NCI-H187 treated with DMSO at 0.1 percent for 48 hours (cell line): Measurements from ENCODE around the gene CCDC9.
"Not testable (repeated sequence)": the region's sequence is repeated elsewhere in the genome, so short reads cannot be mapped to it uniquely, and the experiment has no call there.

Source experiments
- DNase-seq: peaks from one replicate; lab custom pipeline; 2025; lab: John Stamatoyannopoulos, UW

The CCDC9 gene

DNA sequence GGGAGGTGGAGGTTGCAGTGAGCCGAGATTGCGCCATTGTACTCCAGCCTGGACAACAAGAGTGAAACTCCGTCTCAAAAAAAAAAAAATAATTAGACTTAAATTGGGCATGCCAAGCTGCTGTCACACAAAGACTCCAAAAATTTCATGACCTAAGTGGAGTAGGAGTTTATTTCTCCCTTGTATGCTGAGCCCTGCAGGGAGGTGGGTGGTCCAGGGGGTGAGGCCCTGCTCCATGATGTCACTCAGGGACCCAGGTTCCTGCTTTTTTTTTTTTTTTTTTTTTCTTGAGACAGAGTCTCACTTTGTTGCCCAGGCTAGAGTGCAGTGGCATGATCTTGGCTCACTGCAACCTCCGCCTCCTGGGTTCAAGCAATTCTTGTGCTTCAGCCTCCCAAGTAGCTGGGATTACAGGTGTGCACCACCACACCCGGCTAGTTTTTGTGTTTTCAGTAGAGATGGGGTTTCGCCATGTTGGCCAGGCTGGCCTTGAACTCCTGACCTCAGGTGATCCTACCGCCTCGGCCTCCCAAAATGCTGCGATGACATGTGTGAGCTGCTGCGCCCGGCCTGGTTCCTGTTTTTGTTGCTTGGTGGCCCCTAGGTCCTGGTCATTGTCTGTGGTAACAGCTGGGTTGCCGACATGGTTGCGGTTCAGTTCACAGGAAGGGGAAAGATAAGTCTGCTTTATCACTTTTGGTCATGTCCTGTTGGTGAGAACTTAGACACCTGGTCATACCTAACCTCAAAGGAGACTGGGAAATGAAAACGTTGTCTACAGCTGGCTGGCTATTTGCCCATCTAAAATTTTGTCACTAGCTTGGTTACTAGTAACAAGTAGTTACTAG lies 5.8 kb downstream of the CCDC9 start:
- not testable (repeated sequence) for DNase-seq

DNA sequence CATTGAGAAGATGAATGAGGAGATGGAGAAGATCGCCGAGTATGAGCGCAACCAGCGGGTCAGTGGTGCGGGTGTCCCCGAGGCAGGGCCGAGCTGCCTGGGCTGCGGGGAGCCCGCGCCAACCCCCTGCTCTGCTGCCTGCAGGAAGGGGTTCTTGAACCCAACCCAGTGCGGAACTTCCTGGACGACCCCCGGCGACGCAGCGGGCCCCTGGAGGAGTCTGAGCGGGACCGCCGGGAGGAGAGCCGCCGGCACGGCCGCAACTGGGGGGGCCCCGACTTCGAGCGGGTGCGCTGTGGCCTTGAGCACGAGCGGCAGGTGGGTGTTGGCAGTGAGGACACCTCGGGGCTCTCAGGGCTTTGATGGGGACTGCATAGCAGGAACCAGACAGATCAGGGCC lies 8.3 kb downstream of the CCDC9 start:
- no peak for DNase-seq

DNA sequence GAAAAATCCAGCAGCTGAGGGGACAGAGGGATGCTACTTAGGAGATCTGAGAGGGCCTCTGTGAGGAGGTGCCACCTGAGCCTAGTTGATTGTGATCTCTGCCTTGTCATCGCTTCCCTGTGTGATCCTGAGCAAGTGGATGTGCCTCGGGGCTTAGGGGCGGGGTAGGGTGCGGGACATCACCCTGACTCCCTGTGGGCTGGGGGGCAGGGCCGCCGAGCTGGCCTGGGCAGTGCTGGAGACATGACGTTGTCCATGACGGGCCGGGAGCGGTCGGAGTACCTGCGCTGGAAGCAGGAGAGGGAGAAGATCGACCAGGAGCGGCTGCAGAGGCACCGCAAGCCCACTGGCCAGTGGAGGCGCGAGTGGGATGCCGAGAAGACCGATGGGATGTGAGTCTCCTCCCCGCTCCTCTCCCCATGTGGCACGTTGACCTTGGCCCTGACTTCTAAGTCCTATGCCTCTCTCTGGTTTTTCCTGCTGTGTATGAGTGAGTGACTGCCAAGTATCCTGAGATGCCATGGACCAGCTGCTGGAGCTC lies 10.1 kb downstream of the CCDC9 start:
- no peak for DNase-seq

DNA sequence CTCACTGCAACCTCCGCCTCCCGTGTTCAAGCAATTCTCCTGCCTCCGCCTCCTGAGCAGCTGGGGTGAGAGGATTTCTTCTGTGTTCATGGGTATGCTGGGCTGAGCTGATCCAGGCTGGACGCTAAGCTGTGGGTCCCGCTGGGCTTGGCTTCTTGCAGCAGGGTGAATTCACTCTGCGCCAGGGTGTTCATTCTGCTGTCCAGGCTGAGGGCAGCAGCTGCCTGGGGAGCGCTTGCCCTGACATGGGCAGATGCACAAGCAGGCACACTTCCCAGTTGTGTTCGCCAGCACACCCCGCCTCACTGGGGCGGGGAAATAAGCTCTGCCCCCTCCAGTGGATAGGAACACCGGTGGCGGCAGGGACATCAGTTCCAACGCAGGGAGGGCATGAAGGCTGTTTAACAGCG lies 11.0 kb downstream of the CCDC9 start:
- DNase-seq, result no peak

DNA sequence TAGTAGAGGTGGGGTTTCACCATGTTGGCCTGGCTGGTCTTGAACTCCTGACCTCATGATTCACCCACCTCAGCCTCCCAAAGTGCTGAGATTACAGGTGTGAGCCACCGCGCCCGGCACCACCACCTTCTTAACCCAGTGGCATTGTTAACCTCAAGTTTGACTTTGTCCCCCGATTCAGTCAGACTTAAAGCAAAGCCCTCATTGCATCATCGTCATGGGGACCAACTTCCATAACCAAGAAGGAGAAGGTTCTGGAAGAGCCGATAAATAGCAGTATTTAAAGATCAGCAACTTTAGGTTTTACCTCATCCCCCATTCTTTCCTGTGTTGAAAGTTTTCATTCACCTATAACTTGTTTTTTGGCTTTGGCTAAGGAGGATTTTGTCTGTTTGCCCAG lies 11.7 kb downstream of the CCDC9 start:
- DNase-seq, result no peak

DNA sequence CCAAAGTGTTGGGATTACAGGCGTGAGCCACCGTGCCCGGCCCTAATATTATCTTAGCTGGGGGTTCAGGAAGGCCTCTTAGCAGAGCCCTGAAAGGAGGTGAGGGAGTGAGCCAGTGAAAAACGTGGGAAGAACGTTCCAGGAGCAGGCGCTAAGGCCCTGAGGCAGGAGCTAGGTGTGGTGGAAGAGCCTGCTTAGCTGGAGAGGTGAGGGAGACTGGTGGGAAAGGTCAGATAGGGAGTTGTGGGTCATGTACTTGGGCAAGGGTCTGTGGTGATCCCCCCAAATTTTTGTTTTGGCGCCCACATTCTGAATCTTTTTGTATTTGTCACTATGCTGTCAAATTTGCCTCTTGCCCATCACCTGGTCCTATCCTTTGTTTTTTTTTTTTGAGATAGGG lies 13.3 kb downstream of the CCDC9 start:
- DNase-seq, result no peak

DNA sequence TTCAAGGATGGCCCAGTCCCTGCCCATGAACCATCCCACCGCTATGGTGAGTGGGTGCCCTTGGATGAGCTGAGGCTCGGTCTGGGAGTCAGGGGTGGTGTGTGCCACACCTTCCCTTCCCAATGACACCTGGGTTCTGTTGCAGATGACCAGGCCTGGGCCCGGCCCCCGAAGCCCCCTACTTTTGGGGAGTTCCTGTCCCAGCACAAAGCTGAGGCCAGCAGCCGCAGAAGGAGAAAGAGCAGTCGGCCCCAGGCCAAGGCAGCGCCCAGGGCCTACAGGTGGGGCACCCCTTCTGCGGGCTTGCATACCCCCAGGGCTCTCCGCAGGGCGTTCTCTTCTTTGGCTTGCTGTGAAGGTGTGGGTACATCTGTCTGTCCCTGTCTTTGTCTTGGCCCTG lies 14.1 kb downstream of the CCDC9 start:
- DNase-seq, result no peak

DNA sequence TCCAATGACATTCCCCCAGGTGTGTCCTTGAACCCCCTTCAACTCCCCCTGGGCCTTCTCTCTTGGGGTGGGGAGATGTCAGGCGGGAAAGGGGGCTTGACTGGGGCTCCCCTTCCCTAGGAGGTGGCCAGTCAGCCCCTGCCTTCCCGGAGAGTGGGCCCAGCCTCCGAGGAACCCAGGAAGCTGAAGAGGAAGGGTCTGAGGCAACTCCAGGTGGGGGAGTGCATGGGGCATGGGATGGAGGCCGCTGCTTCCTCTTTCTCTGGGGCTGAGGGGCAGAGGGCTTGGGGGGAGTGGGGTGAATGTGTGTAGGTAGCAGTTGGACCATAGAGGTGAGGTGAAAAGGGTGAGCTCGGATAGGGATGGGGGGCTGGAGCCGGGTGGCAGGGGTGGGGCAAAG lies 15.6 kb downstream of the CCDC9 start:
- DNase-seq, result no peak

DNA sequence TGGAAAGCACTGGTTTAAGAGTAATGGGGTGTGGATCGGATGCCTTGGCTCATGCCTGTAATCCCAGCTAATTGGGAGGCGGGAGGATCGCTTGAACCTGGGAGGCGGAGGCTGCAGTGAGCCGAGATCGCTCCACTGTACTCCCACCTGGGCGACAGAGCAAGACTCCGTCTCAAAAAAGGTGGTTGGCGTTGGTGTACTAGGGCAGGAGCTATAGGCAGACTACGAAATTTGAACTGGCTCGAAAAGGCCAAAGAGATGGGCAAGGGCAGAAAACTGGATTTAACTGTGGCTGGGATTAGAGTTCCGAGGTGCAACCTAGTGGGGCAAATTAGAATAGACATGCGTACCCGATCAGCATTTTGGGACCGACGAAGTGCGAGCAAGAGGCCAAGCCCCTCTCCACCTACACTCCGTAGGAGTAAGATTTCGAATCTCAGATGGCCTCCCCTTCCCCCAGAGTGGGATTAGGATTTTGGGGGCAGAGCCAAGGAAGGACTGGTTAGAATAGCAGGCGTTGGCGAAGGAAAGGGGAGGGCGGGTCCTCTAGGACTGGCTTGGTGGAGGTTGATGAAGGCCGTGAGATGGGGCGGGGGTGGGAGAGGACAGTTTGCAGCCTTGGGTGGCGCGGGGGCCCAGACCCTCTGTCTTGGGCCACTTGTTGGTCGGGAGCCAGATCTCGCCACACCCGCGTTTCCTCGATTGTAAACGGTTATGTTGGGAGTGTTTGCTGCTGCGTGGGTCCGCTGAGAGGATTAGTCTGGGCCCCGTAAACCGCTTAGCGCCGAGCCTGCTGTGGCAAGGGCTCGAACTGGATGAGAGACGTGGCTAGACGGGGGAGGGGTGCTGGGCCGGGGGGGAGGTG lies 16.4 kb downstream of the CCDC9 start:
- DNase-seq, result no peak

DNA sequence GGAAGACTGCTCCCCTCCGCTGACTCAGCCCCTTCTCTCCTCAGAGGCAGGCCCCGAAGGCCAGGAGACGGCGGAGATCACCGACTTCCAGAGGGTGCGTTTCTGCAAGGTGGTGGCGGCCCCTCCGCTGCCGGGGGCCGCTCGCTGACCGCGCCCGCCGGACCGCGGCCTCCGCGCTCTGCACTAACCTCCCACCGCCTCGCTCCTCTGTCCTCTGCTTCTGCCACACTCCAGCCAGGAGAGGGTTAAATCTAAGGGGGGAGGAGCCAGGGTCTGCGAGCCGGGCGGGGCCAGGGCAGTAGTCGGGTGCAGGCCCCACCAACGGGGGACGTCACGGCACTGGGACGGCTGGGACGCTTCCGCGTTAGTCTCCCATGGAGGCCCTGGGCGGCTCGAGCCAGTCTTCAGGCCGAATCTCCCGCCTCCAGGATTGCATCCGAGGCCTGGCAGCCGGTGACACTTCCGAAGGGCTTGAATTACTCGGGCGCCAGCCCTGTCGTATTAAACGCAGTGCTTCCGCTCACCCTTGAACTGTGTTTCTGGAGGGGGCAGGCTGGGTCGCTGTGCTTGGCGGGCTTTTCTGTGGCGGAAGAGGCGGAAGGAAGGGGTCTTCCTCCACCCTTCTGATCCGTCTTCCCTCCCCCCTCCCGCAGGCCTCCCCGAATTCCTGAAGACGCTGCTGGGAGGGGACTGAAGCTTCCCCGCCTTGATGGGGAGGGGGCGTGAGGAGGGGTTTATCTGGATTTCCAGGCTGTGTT lies 17.2 kb downstream of the CCDC9 start:
- DNase-seq, result peak; percentile 22

DNA sequence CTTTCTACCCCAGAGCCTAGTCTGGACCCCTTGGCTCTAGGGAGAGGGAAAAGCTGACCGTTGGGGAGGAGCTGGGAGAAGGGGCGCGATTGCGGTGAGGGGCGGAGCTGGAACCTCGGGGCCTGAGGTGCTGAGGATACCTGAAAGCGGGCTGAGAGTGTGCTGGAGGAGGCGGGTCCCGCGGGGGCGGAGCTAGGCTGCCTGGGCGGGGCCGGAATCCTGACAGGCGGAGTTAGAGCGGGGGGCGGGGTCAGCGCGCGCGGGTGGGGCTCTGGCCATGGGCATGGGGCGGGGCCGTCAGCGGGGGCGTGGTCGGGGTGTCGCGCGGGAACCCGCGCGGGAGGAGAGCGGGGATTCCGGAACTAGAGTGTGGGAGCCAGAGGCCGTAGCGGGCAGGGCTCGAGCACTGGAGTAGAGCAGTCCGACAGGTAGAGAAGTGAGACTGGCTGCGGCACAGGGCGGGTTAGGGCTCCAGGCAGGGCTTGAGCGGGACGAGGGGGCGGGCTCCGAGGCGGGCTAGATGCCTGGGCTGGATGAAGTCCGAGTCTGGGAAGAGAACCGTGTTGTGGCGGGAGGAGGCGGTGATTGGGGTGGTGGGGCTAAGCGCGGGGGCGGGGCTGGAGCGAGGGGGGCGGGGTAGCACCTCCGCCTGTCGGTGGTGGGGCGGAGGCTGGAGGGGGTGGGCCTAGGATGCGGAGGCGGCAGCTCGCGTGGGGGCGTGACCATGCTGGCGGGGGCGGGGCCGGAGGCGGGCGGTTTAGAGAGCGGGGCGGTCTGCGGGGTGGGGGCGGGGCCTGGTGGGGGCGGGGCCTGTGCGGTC lies 18.0 kb downstream of the CCDC9 start, which contains the start of gene INAFM1:
TSS of gene INAFM1 (plus strand) at position 815 of the 820 bp plus-strand sequence. CDS start 35 bp downstream, outside the sequence.
- DNase-seq, result peak; percentile 72

DNA sequence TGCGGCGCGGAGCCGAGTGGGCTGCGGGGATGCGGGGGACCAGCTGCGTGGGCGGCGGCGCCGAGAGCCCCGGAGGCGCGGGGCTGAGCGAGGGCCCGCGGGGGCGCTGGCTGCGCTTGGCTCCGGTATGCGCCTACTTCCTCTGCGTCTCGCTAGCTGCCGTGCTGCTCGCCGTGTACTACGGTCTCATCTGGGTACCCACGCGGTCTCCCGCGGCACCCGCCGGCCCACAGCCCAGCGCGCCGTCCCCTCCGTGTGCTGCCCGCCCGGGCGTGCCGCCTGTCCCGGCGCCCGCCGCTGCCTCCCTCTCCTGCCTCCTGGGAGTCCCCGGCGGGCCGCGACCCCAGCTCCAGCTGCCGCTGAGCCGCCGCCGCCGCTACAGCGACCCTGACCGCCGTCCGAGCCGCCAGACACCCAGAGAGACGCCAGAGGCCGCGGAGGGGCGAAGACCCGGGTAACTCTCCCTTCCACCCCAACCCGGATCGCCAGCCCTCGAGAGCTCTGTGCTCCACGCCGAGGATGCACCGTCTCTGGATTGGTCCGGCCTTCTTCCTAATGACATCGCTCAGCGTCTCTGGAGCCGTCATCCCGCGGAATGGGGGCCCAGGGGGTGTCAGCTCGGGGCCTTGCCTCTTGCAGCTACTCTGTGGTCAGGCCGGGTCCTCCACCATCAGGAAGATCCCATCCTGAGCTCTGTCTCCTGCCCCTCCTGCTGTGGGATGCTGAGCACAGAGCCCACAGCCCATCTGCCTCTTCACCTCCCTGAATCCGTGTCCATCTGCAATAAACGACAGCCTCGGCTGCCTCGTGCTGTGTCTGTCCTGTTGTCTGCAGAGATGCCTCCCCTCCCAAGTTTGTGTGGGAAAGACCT lies 18.8 kb downstream of the CCDC9 start:
- no peak for DNase-seq

DNA sequence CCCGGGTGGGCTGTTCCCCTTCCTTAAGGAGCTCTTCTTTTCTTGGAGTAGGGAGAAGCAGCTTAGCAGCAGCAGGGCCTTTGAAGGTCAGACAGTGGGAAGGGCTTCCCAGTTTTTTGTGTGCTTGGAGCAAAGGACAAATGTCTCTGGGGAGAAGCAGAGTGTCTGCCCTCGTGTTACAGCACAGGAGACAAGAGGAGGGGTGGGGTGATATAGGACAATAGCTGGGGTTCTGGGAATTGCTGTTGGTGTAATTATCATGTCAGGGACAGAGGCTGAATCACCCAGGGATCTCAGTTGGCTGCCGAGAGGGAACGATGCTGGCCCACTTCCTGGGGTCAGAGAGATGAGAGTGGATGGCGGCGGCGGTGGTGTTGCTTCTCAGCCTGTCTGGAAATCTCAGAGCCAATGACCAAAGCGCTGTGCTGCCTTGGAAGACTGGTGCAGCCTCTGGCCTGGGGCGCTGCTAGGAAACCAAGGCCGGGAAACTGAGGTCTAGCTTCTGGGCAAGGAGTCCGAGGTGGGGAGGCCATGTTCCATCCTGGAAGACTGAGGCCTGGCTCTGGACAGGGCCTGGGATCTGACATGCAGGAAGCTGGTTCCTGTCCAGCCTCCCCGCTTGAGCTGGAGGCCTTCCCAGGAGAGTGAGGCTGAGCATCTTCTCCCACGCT lies 19.6 kb downstream of the CCDC9 start:
- no peak for DNase-seq

DNA sequence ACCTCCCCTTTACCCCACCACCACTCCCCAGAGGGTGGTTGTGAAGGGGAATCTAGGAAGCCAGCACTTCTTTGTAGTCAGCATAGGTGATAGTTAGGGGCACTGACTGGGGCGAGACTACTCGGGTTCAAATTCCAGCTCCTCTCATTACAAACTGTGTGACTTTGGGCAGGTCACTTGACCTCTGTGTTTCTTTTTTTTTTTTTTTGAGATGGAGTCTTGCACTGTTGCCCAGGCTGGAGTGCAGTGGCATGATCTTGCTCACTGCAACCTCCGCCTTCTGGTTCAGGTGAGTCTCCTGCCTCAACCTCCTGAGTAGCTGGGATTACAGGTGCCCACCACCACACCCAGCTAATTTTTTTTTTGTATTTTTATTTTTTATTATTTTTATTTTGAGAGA lies 20.2 kb downstream of the CCDC9 start:
- DNase-seq, result not testable (repeated sequence)

DNA sequence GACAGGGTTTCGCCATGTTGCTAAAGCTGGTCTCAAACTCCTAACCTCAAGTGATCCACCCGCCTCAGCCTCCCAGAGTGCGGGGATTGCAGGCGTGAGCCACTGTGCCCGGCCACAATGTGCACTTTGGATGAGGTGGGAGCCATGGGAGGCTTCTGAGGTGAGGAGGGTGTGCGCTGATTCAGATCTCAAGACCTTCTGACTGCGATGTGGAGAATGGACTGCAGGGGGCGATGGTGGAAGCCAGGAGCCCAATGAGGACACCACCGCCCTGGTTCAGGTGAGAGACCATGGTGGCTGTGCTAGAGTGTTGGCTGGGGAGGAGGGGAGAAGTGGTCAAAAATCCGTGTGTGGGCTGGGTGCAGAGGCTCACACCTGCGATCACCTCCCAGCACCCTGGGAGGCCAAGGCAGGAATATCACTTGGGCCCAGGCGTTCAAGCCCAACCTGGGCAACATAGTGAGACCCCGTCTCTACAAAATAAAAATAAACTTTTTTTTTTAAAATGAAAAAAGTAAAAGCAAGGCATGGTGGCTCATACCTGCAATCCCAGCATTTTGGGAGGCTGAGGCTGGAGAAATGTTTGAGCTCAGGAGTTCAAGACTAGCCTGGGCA lies 24.0 kb downstream of the CCDC9 start:
- DNase-seq, result no peak

DNA sequence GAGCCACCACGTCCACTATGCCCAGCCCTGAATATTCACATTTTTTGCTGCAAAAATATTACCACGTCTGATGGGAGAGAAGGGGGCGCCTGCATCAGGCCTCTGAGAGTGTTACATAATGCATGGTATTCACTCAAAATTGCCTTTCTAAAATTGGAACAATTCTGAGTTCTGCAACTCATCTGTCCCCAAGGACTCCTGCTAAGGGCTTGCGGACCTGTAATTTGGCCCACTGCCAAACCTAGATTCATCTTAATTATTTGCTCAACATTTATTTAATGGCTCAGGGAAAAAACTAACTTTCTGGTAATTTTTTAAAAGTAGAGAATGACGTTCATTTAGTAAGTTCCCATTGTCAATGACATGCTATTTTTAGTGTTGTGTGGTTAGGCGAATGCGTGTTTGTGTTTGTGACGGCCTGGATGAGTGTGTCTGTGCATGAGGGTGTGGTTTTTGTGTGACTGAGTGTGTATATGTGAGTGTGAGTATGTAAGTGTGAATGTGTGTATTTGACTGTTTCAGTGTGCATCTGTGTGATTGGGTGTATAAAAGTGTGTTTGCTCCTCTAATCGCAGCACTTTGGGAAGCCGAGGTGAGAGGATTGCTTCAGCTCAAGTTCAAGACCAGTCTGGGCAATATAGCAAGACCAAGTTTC lies 27.2 kb downstream of the CCDC9 start:
- no peak for DNase-seq

DNA sequence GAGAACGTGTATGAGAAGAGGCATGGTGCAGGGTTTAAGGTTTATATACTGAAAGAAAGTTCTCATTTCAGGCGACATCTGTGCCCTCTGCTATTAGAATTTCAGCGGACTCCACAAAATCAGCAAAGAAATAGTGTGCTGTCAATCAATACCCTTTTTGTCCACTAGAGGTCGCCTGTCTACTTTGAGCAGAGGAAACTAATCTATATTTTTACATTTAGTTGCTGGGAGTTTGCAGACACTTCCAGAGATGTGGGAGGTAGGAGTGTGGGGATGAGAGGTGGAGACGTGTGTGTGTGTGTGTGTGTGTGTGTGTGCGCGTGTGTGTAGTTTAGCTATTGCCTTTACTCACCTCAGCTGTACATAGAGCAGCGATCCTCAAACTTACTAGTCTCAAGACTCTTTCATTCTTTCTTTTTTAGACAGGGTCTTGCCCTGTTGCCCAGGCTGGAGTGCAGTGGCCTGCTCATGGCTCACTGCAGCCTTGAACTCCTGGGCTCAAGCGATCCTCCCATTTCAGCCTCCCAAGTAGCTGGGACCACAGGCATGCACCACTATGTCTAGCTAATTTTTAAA lies 28.1 kb downstream of the CCDC9 start:
- peak; percentile 42 for DNase-seq

DNA sequence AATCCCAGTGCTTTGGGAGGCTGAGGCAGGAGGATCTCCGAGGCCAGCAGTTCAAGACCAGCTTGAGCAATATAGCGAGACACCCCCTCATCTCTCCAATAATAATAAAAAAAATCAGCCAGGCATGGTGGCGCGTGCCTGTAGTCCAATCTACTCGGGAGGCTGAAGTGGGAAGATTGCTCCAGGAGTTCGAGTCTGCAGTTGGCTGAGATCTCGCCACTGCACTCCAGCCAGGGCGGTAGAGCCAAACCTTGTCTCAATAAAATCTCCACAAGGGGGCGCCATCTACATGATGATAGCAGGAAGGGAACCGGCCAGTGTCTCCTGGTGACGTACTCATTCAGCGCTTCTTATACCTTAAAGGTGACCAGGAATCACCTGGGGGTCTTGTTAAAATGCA lies 39.7 kb downstream of the CCDC9 start:
- DNase-seq, result peak; percentile 48
